ENCODE results near the gene PLEKHN1. TPM values are rescaled to one million over a fixed set of nuclear protein-coding genes. Genes with fewer than 3 reads are reported as not detected.

Gene PLEKHN1
- total and polyA plus RNA-seq, 2 donors (not counting 3 experiments of a cell fraction or from before 2014, with no cell fraction given), result 0.29 to 0.88 TPM

DNA sequence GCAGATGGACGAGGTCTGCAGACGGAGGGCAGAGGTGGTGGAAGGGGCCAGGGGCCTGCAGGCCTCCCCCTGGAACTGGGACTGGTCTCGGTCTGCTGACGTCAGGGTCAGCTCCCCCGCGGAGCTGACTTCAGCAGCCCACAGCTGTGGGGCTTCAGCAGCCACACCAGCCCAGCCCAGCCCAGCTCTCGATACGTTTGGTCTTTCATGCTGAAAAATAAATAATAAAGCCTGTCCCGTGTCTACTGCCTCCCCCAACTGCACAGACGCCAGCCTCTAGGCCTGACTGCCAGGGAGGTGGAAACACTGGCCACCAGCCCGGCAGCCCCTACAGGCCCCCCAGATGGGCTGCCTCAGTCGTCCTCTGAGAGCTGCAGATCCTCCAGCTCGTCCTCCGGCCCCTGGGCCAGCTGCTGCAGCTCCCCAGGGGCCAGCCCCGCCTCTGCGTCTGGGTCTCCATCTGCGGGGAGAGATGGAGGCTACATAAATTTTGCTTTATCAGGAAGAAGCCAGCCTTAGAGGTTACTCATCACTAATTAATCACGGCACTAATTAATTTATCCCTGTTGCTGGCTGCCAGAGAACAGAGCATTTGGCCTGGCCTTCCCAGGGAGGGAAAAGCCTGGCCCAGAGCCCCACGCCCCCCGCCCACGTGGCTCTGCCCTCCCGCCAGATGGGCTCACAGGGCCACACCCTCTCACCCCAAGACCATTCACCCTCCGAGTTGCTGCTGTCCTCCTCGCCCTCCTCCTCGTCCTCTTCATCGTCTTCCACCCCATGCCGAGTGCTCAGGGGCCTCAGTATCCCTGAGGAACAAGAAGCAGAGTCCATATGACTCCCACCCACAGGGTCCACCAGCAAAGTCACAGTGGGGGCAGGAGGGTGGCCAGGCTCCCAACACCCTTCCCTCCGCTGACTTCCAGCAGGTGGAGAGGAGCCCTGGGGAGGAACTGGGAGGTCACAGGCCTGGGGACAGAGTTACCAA is 21.6 kb upstream of the PLEKHN1 start:
- intact Hi-C loops (cut with micrococcal nuclease), result no loop called here
- Histone ChIP-seq H3K27ac (ENCODE audit: insufficient read depth, low read depth, low read length) (no peak overlapping the region), H3K79me2 (ENCODE audit: control insufficient read depth, insufficient read depth, low read length) (no peaks in the 10 kb centered on the region), H3K4me2 (ENCODE audit: insufficient read depth, low read length) (no peak overlapping the region), H3K4me1 (ENCODE audit: control insufficient read depth, extremely low read depth, insufficient read depth, low read length) (peaks cover 12% of the 10 kb centered on the region), H2AFZ (ENCODE audit: low read depth, low read length) (no peak overlapping the region), H3K27me3 (ENCODE audit: control insufficient read depth in 2 of 2, insufficient read depth in 2 of 2, low read length in 2 of 2) (peaks cover 7 to 29% of the 10 kb centered on the region in 2 experiments), H3K4me3 (replicated peaks in 1 of 3; ENCODE audit: insufficient read depth in 1 of 3, low read depth in 1 of 3, low read length in 3 of 3) (no peak overlapping the region), H3K9me1 (replicated peaks; ENCODE audit: control insufficient read depth, extremely low read depth, insufficient read depth, low read length) (no peaks in the 10 kb centered on the region), H3K9ac (replicated peaks; ENCODE audit: extremely low read depth, insufficient read depth, low read length) (no peak overlapping the region), H3K9me3 (replicated peaks; ENCODE audit: control insufficient read depth, insufficient read depth, low read length) (no peaks in the 10 kb centered on the region), H3K36me3 (ENCODE audit: control insufficient read depth in 2 of 2, extremely low read depth in 1 of 2, insufficient read depth in 2 of 2, low read length in 2 of 2) (peaks cover 0 to 25% of the 10 kb centered on the region in 2 experiments), H4K20me1 (replicated peaks; ENCODE audit: control insufficient read depth, extremely low read depth, insufficient read depth, low read length) (no peaks in the 10 kb centered on the region)
- POLR2A ChIA-PET, result no interaction called here
- TF ChIP-seq GATA2 (IDR thresholded peaks at IDR 0.05; ENCODE audit: insufficient read depth, insufficient read length, low read depth, low read length), result no peak
- TF ChIP-seq, protein P1, sequence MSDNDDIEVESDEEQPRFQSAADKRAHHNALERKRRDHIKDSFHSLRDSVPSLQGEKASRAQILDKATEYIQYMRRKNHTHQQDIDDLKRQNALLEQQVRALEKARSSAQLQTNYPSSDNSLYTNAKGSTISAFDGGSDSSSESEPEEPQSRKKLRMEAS (IDR thresholded peaks at IDR 0.05; ENCODE audit: insufficient read depth, insufficient read length), result no peak
- no peak for TF ChIP-seq POLR2AphosphoS5 (IDR thresholded peaks at IDR 0.05; ENCODE audit: insufficient read depth, low read depth, low read length)
- TF ChIP-seq FOS (IDR thresholded peaks at IDR 0.05; ENCODE audit: borderline replicate concordance, insufficient read depth, low read length), result no peak
- no peak for TF ChIP-seq EZH2 (IDR thresholded peaks at IDR 0.05; ENCODE audit: borderline replicate concordance, low read depth, low read length, severe bottlenecking)
- TF ChIP-seq POLR2A (IDR thresholded peaks at IDR 0.05; ENCODE audit: low read depth, low read length), result no peak
- TF ChIP-seq, protein P2, sequence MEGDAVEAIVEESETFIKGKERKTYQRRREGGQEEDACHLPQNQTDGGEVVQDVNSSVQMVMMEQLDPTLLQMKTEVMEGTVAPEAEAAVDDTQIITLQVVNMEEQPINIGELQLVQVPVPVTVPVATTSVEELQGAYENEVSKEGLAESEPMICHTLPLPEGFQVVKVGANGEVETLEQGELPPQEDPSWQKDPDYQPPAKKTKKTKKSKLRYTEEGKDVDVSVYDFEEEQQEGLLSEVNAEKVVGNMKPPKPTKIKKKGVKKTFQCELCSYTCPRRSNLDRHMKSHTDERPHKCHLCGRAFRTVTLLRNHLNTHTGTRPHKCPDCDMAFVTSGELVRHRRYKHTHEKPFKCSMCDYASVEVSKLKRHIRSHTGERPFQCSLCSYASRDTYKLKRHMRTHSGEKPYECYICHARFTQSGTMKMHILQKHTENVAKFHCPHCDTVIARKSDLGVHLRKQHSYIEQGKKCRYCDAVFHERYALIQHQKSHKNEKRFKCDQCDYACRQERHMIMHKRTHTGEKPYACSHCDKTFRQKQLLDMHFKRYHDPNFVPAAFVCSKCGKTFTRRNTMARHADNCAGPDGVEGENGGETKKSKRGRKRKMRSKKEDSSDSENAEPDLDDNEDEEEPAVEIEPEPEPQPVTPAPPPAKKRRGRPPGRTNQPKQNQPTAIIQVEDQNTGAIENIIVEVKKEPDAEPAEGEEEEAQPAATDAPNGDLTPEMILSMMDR (IDR thresholded peaks at IDR 0.05; ENCODE audit: extremely low read depth in 1 of 2, insufficient read depth in 1 of 2, low read depth in 1 of 2, low read length in 2 of 2), result no peak
- FAIRE-seq, result no peak
- dilution Hi-C loops (cut with MboI; ENCODE audit: extremely low pct_ligation_motif_present, low sequenced_read_pairs), result no loop called here
- BruUV-seq (replicated peaks), result TSS peak; percentile 63
- CTCF ChIA-PET, result interaction anchor here (1.1 to 1.6 kb wide), 2 partner anchors 15 to 75 kb away, joined by 3 to 7 read pairs; partner anchors contain the start of gene NOC2L
- no peak for DNase-seq (ENCODE audit: low read depth, low spot score)

Measured in endothelial cell of umbilical vein (primary cell).